A549 (cell line): ENCODE measurements around the gene USP25.

ENCODE experiments used
- EP300 ChIP-seq, 2 experiments: fragments of >200 bp; sonication (Bioruptor Twin); formaldehyde crosslinking; IDR thresholded peaks; 2 replicates in 1 of 2; 3 replicates in 1 of 2; pipeline ENCODE4 v1.6.1; 2016 to 2017
- HDAC2 ChIP-seq: fragments of 200-600 bp; sonication (generic); IDR thresholded peaks from 2 replicates; pipeline ENCODE4 v1.6.1; 2016
- JUNB ChIP-seq: fragments of >200 bp; sonication (Bioruptor Twin); formaldehyde crosslinking; IDR thresholded peaks from 2 replicates; pipeline ENCODE4 v1.6.1; 2016
- MAZ ChIP-seq: fragments of 150-350 bp; IDR thresholded peaks from 2 replicates; pipeline ENCODE4 v1.6.1; 2014; ENCODE audit warnings: antibody characterized with exemption, low read depth, low read length, borderline replicate concordance
- POLR2A ChIP-seq: IDR thresholded peaks from 2 replicates; pipeline ENCODE4 v1.6.1; 2012; ENCODE audit warnings: mild to moderate bottlenecking, low read length
- SMC3 ChIP-seq: fragments of >200 bp; sonication (Bioruptor Twin); formaldehyde crosslinking; IDR thresholded peaks from 3 replicates; pipeline ENCODE4 v1.6.1; 2018; ENCODE audit warnings: inconsistent platforms
- TFCP2L1 ChIP-seq: fragments of 250-450 bp; sonication (Bioruptor Pico); IDR thresholded peaks from 2 replicates; pipeline ENCODE4 v1.5.0; 2021; ENCODE audit warnings: mild to moderate bottlenecking
- ZNF302 ChIP-seq: fragments of 250-450 bp; sonication (Bioruptor Pico); IDR thresholded peaks from 2 replicates; pipeline ENCODE4 v1.9.0; 2021; ENCODE audit warnings: inconsistent platforms, mild to moderate bottlenecking, moderate library complexity
- TF ChIP-seq, protein P1 (sequence below): fragments of >200 bp; sonication (Bioruptor Twin); formaldehyde crosslinking; IDR thresholded peaks from 3 replicates; pipeline ENCODE4 v1.5.1; 2016
- TF ChIP-seq, protein P2 (sequence below): IDR thresholded peaks from 2 replicates; pipeline ENCODE4 v1.6.1; 2012
- TF ChIP-seq, protein P3 (sequence below): fragments of 450-650 bp; IDR thresholded peaks from 2 replicates; pipeline ENCODE4 v1.6.1; 2014; ENCODE audit warnings: antibody characterized with exemption

DNA sequence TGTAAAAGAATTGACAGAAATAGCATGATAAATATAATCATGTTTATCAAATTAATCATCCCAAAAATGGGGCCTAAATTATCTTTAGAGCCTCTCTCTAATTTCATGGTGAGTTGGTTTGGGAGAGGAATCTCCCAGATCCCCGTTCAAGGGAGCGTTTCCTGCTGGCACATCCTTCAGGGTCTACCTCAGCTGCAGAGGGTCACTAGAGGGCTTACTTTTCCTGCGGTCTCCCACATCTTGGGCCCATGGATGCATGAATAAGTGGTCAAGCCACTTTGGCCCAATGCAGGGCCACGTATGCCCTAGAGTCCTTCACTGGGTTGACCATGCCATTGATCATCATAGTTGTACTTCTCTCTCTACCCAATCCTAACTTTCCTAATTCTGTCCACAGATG lies 164.1 kb downstream of the USP25 start:
- TF ChIP-seq JUNB (no peak), SMC3 (no peak), TFCP2L1 (CRISPR knock-in tag) (no peak), POLR2A (no peak), MAZ (no peak), HDAC2 (no peak), EP300 (IDR thresholded peaks at IDR 0.05) (no peak), ZNF302 (CRISPR knock-in tag) (no peak)
- TF ChIP-seq, protein P1, sequence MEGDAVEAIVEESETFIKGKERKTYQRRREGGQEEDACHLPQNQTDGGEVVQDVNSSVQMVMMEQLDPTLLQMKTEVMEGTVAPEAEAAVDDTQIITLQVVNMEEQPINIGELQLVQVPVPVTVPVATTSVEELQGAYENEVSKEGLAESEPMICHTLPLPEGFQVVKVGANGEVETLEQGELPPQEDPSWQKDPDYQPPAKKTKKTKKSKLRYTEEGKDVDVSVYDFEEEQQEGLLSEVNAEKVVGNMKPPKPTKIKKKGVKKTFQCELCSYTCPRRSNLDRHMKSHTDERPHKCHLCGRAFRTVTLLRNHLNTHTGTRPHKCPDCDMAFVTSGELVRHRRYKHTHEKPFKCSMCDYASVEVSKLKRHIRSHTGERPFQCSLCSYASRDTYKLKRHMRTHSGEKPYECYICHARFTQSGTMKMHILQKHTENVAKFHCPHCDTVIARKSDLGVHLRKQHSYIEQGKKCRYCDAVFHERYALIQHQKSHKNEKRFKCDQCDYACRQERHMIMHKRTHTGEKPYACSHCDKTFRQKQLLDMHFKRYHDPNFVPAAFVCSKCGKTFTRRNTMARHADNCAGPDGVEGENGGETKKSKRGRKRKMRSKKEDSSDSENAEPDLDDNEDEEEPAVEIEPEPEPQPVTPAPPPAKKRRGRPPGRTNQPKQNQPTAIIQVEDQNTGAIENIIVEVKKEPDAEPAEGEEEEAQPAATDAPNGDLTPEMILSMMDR, result no peak
- TF ChIP-seq, protein P2, sequence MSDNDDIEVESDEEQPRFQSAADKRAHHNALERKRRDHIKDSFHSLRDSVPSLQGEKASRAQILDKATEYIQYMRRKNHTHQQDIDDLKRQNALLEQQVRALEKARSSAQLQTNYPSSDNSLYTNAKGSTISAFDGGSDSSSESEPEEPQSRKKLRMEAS, result no peak
- TF ChIP-seq, protein P3, sequence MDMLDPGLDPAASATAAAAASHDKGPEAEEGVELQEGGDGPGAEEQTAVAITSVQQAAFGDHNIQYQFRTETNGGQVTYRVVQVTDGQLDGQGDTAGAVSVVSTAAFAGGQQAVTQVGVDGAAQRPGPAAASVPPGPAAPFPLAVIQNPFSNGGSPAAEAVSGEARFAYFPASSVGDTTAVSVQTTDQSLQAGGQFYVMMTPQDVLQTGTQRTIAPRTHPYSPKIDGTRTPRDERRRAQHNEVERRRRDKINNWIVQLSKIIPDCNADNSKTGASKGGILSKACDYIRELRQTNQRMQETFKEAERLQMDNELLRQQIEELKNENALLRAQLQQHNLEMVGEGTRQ, result no peak
